Stimulated activated CD4-positive, alpha-beta T cell treated with anti-CD3 and anti-CD28 coated beads, TNF-alpha, amount 100 ng/mL, for 4 hours (primary cell): ENCODE measurements around the gene NDUFAB1.
"Not testable (repeated sequence)": the region's sequence is repeated elsewhere in the genome, so short reads cannot be mapped to it uniquely, and the experiment has no call there.

Experiments used
- DNase-seq, 3 experiments: peaks; one replicate each; pipeline ENCODE4 v3.0.0-alpha.2; 2020; ENCODE audit warnings: low read depth in 3 of 3

The NDUFAB1 gene

GRCh38 chr16:23595951-23596720, at the start of gene NDUFAB1:
Gene NDUFAB1, minus strand, starts transcription at chr16:23596316. Its CDS starts 26 bp downstream, at chr16:23596290.
- DNase-seq = peak; percentile 80 to 88 (median 86)

- DNase-seq = no peak
Observed at GRCh38 chr16:23642246-23642774, 46.2 kb upstream of the NDUFAB1 start.

DNA sequence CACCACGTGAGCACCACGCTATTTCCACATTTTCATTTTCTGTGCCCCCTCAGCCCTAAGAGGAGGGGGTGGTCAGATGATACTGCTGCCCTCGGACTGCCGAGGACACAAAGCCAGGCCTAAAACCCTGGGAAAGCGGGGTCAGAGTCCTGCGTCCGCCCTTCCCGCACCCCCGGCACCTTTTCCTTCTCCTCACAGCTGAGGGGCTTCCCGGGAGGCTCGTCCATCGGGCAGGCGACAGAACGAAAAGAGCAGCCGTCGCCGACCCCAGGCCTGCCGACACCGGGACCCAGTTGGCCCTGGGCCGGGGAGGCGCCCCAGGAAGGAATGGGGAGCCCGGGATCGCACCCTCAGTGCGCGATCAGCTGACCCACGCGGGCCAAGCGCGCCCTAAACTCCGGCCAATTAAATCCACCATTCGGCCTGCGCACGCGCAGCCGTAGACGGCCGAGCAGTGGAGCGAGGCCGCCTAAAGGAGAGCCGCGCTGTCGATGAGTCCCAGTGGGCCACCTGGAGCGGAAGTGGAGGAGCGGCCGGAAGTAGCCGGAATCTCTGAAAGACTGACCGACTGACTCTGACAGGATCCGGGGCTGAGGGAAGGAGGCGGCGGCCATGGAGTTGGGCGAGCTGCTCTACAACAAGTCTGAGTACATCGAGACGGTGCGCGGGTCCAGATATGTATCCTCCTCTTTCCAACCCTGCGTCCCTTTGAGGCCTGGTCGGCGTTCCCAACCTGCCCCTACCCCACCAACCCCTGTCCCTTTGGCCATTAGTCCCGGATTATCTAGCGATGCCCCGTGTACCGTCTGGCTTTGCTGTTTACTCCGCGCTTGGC, 45.0 kb upstream of the NDUFAB1 start, which contains the start of the genes DCTN5 and PALB2:
TSS of gene DCTN5 (plus strand) at position 536 of the 835 bp plus-strand sequence. CDS start at position 613, 77 bp downstream.
TSS of gene PALB2 (minus strand) at position 380 of the 835 bp plus-strand sequence. CDS start at position 227, 153 bp downstream.
- peak; percentile 66 to 72 (median 70) for DNase-seq

- peak in 1 of 3 experiments; percentile 2 for DNase-seq
Observed at GRCh38 chr16:23640615-23640930, 44.5 kb upstream of the NDUFAB1 start.

DNA sequence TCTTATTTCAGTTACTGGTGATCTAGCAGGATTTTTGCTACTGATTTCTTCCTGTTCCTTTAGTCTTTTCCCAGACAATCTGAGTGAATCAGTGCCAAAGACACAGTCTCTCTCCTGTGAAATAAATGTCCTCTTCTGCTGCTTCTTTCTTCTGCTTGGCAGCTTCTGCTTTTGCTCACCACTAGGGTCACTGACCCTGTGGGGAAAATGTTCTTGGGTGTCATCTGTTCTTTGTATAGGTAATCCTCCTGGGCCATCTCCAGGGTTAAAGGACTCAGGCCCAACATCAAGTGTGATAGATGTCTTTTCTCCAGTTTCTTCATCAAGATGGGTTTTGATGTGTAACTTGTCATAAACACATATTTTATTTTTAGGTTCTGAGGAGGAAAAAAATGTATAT, 39.8 kb upstream of the NDUFAB1 start:
- DNase-seq = no peak

DNA sequence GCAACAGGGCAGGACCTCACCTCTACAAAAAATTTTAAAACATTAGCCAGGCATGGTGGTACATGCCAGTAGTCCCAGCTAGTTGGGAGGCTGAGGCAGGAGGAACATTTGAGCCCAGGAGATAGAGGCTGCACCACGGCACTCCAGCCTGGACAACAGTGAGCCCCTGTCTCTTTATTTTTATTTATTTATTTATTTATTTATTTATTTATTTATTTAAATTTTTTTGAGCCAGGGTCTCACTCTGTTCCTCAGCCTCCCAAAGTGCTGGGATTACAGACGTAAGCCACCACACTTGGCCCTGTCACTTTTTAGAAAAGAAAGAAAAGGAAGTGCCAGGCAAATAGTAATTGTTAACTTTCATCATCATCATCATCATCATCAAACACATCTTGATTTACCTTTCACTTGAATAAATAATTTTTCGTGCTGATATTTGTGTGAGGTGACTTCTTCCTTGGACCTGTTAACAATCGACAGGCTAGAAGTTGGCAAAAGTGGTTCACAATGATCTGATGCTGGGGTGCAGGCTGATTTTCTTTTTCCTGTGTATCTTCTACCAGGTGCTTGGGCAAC, 38.4 kb upstream of the NDUFAB1 start:
- DNase-seq = no peak

DNA sequence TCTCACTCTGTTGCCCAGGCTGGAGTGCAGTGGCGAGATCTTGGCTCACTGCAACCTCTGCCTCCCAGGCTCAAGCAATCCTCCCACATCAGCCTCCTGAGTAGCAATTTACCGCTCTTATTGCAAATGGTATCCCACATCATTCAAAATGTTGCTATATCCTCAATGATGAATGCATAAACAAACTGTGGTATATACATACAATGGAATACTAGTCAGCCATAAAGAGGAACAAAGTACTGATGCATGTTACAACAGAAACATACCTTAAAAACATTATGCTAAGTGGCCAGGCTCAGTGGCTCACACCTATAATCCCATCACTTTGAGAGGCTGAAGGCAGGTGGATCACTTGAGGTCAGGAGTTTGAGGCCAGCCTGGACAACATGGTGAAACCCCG, 35.8 kb upstream of the NDUFAB1 start:
- DNase-seq = not testable (repeated sequence)

GRCh38 chr16:23629516-23629915, 33.4 kb upstream of the NDUFAB1 start:
- no peak for DNase-seq

DNA sequence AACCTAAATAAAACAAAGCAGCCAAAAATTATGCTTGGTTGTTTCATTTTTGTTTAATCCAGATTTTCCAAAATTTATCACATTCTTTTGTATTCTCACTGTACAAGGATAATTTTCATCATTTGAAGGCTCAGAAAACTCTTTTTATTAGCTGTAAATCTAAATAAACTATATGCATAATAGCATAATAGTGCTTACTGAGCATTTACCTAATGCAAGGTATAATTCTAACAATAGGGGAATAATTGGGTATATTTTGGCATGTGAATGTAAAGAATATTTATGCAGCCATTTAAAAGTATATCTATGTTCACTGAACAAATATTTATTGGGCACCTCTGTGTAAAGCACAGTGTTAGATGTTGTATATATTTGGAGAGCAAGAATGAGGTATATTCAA, 28.0 kb upstream of the NDUFAB1 start:
- DNase-seq = no peak

GRCh38 chr16:23615805-23616204, 19.7 kb upstream of the NDUFAB1 start:
- DNase-seq = no peak

DNA sequence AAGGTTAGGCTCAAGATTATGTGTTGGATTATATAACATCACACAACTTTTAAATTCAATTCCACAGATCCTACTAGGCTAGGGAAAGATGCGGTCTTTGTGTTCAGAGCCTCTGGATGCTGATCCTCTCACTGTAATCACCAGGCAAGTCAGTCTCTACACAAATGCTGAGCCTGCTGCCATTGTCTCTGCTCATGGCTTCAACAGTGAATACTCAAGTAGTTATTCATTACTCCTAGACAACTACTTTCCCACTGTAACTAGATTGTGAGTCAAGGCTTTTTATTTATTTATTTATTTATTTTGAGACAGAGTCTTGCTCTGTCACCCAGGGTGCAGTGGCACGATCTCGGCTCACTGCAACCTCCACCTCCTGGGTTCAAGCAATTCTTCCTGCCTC, 15.8 kb upstream of the NDUFAB1 start:
- DNase-seq = no peak

DNA sequence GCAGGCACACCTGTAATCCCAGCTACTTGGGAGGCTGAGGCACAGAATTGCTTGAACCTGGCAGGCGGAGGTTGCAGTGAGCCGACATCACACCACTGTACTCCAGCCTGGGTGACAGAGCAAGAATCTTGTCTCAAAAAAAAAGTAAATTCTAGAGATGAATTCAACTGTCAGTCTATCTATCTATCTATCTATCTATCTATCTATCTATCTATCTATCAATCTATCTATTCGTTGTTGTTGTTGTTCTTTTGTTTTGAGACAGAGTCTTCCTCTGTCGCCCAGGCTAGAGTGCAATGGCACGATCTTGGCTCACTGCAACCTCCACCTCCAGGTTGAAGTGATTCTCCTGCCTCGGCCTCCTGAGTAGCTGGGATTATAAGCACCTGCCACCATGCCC, 14.8 kb upstream of the NDUFAB1 start:
- DNase-seq = not testable (repeated sequence)

GRCh38 chr16:23609929-23610328, 13.8 kb upstream of the NDUFAB1 start:
- DNase-seq = no peak

DNA sequence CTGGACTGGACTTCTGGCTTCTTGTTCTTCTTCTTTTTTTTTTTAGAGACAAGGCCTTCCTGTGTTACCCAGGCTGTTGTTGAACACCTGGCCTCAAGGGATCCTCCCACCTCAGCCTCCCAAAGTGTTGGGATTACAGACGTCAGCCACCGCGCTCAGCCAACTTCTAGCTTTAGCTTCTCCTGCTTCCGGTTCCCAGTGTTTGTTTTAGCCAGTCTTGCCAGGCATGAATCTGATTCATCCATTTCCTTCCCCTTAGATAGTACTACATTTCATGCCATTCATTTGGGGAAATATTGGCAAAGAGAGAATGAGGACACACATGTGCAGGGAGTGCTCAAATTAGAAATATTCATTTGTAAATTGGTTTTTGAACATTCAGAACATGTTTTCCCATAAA, 12.1 kb upstream of the NDUFAB1 start:
- no peak for DNase-seq

DNA sequence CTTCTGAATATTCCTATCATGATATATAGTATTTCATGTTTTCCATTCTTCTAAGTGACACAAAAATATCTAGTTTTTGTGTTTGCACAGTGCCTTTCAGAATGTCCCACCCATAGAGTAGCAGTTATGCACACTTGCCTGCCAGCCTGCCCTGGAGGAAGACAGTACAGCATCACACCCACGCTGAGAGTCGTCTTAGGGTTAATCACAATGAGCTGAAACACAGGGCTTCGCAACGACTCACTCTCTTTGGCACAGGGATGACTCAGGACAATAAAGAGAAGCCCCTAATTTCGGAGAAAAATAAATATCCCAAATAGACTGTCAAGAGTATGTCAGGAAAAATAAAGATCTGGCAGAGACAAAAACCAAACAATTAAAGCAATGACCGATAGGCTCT, 11.6 kb upstream of the NDUFAB1 start:
- DNase-seq = no peak

DNA sequence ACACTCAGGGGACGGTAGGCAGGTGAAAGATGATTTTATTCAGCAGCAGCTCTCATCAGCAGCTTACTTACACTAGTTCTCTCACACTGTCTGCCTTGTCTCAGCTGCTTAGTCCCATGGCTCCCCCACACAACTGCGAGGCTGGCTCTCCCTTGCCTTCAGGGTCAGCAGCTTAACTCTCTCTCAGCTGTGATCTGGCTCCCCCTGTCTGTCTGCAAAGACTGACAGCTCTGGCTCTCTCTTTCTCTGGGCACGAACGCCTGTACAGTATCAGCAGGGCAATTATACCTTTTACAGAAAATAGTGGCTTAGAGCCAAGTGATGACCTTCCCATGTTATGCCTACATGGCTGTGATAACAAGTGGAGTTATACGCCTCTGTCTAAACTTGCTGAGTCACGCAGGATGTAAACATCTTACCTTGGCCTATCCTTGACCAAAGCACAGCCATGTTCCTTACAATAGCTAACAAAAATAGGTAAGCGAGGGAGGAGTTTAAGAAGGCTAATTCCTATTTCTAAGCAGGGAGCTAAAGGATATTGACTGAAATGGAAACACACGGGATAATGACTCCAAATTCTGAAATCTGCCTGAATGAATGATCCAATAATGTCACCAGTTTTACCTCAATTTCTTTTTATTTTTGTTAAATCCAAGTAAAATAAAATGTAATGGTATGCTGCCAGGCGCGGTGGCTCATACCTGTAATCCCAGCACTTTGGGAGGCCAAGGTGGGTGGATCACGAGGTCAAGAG, 1.1 kb upstream of the NDUFAB1 start:
- no peak for DNase-seq

- no peak for DNase-seq
Observed at GRCh38 chr16:23595246-23595950, 718 bp downstream of the NDUFAB1 start.

- DNase-seq = no peak
Observed at GRCh38 chr16:23594186-23594585, 1.9 kb downstream of the NDUFAB1 start.

GRCh38 chr16:23590181-23590580, 5.9 kb downstream of the NDUFAB1 start:
- no peak for DNase-seq

DNA sequence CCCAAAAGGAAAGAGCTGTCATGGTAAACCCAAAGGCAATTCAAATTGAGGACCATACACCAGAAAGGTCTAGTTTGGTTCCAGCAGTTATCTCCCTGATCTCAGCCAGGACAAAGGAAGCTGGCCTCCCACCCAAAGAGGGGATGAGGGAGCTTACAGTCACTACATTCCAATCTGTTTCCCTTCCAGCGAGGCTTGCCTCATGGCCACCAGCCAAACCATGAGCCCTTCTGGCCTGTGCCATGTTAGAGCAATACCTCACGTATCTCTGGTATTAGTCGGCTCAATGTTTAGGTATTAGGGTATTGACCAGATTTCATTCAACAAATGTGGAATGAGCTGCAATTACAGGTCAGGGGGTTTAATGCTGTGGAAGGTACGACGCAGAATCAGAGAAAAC, 8.4 kb downstream of the NDUFAB1 start:
- no peak for DNase-seq
